Measurements from ENCODE around the gene ST6GALNAC5.

The ST6GALNAC5 gene

DNA sequence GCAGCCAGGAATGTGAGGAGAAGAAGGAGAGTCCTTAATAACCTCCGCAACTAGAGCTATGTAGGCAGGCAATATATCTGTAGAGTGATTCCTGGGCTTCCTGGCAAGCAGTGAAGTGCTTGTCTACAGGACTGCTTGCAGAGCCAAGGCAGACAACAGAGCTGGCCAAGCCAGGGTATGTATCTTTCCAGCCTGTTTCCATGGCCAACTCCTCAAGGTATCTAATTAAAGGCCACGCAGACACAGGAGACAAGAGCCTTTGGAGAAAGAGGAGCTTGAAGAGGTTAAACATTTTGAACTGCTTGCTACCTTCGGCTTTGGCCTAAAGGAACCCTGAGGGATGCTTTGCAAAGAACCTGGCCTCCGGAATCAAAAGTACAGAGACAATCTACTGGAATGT, 214.6 kb downstream of the ST6GALNAC5 start:
- H3K36me3 ChIP-seq (ENCODE audit: low read length): no peaks in the 10 kb centered on the region
- no peak overlapping the region for H2AFZ ChIP-seq (ENCODE audit: low read depth, low read length, severe bottlenecking)
- H3K4me2 ChIP-seq (ENCODE audit: low read depth, low read length, poor library complexity, severe bottlenecking): no peak overlapping the region
- H3F3A ChIP-seq (ENCODE audit: insufficient read depth): no peaks in the 10 kb centered on the region
- H3K4me3 ChIP-seq (ENCODE audit: insufficient read depth, low read length, poor library complexity, severe bottlenecking): no peak overlapping the region
- no peaks in the 10 kb centered on the region for H3K27me3 ChIP-seq (ENCODE audit: low read length)
- H3K27ac ChIP-seq (ENCODE audit: low read depth, low read length): no peak overlapping the region
- H4K20me1 ChIP-seq (ENCODE audit: low read depth, low read length): no peaks in the 10 kb centered on the region
- TF ChIP-seq EZH2phosphoT487 (conservative IDR thresholded peaks at IDR 0.05; ENCODE audit: low read length): no peak
- TF ChIP-seq, protein P1, sequence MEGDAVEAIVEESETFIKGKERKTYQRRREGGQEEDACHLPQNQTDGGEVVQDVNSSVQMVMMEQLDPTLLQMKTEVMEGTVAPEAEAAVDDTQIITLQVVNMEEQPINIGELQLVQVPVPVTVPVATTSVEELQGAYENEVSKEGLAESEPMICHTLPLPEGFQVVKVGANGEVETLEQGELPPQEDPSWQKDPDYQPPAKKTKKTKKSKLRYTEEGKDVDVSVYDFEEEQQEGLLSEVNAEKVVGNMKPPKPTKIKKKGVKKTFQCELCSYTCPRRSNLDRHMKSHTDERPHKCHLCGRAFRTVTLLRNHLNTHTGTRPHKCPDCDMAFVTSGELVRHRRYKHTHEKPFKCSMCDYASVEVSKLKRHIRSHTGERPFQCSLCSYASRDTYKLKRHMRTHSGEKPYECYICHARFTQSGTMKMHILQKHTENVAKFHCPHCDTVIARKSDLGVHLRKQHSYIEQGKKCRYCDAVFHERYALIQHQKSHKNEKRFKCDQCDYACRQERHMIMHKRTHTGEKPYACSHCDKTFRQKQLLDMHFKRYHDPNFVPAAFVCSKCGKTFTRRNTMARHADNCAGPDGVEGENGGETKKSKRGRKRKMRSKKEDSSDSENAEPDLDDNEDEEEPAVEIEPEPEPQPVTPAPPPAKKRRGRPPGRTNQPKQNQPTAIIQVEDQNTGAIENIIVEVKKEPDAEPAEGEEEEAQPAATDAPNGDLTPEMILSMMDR (IDR thresholded peaks at IDR 0.05; ENCODE audit: insufficient read depth, low read length, poor library complexity, severe bottlenecking): no peak
- H3K79me2 ChIP-seq (ENCODE audit: insufficient read depth, low read length): no peaks in the 10 kb centered on the region
- H3K9me2 ChIP-seq (replicated peaks; ENCODE audit: insufficient read depth, low read length): no peaks in the 10 kb centered on the region
- H3K9me3 ChIP-seq (ENCODE audit: insufficient read depth, low read length): no peaks in the 10 kb centered on the region
- H3K9ac ChIP-seq (ENCODE audit: low read length): no peak overlapping the region

DNA sequence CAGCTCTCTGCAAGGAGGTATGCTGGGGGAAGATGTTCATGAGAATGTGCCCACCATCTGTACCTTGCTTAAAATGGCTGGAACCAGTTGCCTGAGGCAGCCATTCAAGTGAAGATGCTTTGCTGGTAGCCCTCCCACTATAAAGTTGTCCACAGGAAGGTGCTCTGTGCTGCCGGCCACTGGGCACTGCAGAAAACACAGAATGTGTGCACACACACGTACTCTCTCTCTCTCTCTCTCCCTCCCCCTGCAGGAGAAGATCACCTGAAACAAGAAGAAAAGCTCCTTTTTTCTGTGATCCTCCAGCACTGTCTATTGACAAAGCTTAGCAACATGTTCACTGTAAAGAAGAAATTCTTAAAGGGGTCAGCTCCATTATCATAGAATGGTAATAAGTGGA, 217.2 kb downstream of the ST6GALNAC5 start:
- Histone ChIP-seq H4K20me1 (ENCODE audit: low read depth, low read length) (no peaks in the 10 kb centered on the region), H2AFZ (ENCODE audit: low read depth, low read length, severe bottlenecking) (no peak overlapping the region), H3K9me3 (ENCODE audit: insufficient read depth, low read length) (no peaks in the 10 kb centered on the region), H3K4me3 (ENCODE audit: insufficient read depth, low read length, poor library complexity, severe bottlenecking) (no peak overlapping the region), H3K27me3 (ENCODE audit: low read length) (no peaks in the 10 kb centered on the region), H3F3A (ENCODE audit: insufficient read depth) (no peaks in the 10 kb centered on the region), H3K36me3 (ENCODE audit: low read length) (no peaks in the 10 kb centered on the region), H3K9ac (ENCODE audit: low read length) (no peak overlapping the region), H3K27ac (ENCODE audit: low read depth, low read length) (no peak overlapping the region), H3K9me2 (replicated peaks; ENCODE audit: insufficient read depth, low read length) (no peaks in the 10 kb centered on the region), H3K79me2 (ENCODE audit: insufficient read depth, low read length) (no peaks in the 10 kb centered on the region), H3K4me2 (ENCODE audit: low read depth, low read length, poor library complexity, severe bottlenecking) (no peak overlapping the region)
- TF ChIP-seq EZH2phosphoT487 (conservative IDR thresholded peaks at IDR 0.05; ENCODE audit: low read length): no peak
- TF ChIP-seq, protein P1 (IDR thresholded peaks at IDR 0.05; ENCODE audit: insufficient read depth, low read length, poor library complexity, severe bottlenecking): no peak

DNA sequence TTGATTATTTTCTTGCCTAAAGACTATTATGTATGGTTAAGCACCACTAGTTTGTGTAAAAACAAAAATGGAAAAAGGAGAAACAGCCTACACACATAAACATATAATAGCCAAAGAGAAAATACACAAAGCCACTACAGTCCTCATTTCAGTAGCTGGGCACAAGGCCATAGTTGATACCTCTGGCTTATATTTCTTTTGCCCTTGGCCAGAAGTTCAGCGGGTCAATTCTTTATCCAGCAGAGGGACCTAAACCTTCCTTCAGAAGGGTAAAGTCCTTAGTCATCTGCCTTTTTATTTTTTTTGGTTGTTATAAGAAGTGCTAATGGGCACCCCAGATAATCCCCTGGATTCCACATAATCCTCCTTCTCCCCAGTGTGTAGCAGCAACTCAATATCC, 217.8 kb downstream of the ST6GALNAC5 start:
- no peak for TF ChIP-seq EZH2phosphoT487 (conservative IDR thresholded peaks at IDR 0.05; ENCODE audit: low read length)
- TF ChIP-seq, protein P1 (IDR thresholded peaks at IDR 0.05; ENCODE audit: insufficient read depth, low read length, poor library complexity, severe bottlenecking): no peak

More for the DNA sequence above, 217.8 kb downstream of the ST6GALNAC5 start:
- no peaks in the 10 kb centered on the region for H4K20me1 ChIP-seq (ENCODE audit: low read depth, low read length)
- no peak overlapping the region for H2AFZ ChIP-seq (ENCODE audit: low read depth, low read length, severe bottlenecking)
- no peak overlapping the region for H3K4me2 ChIP-seq (ENCODE audit: low read depth, low read length, poor library complexity, severe bottlenecking)
- no peaks in the 10 kb centered on the region for H3K9me3 ChIP-seq (ENCODE audit: insufficient read depth, low read length)
- no peak overlapping the region for H3K4me3 ChIP-seq (ENCODE audit: insufficient read depth, low read length, poor library complexity, severe bottlenecking)
- no peak overlapping the region for H3K9ac ChIP-seq (ENCODE audit: low read length)
- H3K9me2 ChIP-seq (replicated peaks; ENCODE audit: insufficient read depth, low read length): no peaks in the 10 kb centered on the region
- no peaks in the 10 kb centered on the region for H3K36me3 ChIP-seq (ENCODE audit: low read length)
- H3F3A ChIP-seq (ENCODE audit: insufficient read depth): no peaks in the 10 kb centered on the region
- H3K27ac ChIP-seq (ENCODE audit: low read depth, low read length): no peak overlapping the region
- no peaks in the 10 kb centered on the region for H3K27me3 ChIP-seq (ENCODE audit: low read length)
- H3K79me2 ChIP-seq (ENCODE audit: insufficient read depth, low read length): no peaks in the 10 kb centered on the region

All from SU-DHL-6 (cell line).